K562 (cell line): ENCODE measurements around the gene ENO3. TPM values are rescaled to one million over a fixed set of nuclear protein-coding genes. Genes with fewer than 3 reads are reported as not detected.

Source experiments
- CBX1 ChIP-seq: sonication (generic); IDR thresholded peaks from 2 replicates; pipeline ENCODE4 v1.6.1; 2016; ENCODE audit warnings: antibody characterized with exemption, low read depth, mild to moderate bottlenecking
- FOXJ3 ChIP-seq: sonication (generic); formaldehyde crosslinking; IDR thresholded peaks from 2 replicates; pipeline ENCODE4 v1.4.0; 2020; ENCODE audit warnings: mild to moderate bottlenecking, missing genetic modification reagents
- MAZ ChIP-seq, 2 experiments: fragments of 450-650 bp in 1 of 2; sonication (generic) in 1 of 2; formaldehyde crosslinking; IDR thresholded peaks in 1 of 2; conservative IDR thresholded peaks in 1 of 2; 2 replicates each; pipeline versions ENCODE4 v1.4.0 to v1.5.0; 2020; ENCODE audit warnings: mild to moderate bottlenecking in 1 of 2, missing genetic modification reagents in 1 of 2
- NFIC ChIP-seq: fragments of 450-650 bp; IDR thresholded peaks from 2 replicates; pipeline ENCODE4 v1.6.1; 2017; ENCODE audit warnings: mild to moderate bottlenecking, inconsistent platforms
- NRF1 ChIP-seq, 2 experiments: fragments of 450-650 bp; IDR thresholded peaks in 1 of 2; conservative IDR thresholded peaks in 1 of 2; 2 replicates each; pipeline ENCODE4 v1.6.1; 2014; ENCODE audit warnings: mild to moderate bottlenecking in 2 of 2
- POLR2AphosphoS2 ChIP-seq: IDR thresholded peaks from 2 replicates; pipeline ENCODE4 v1.6.1; 2012; ENCODE audit warnings: low read length, improper control_type of control experiment
- RAD51 ChIP-seq: fragments of 450-650 bp; IDR thresholded peaks from 2 replicates; pipeline ENCODE4 v1.7.1; 2016; ENCODE audit warnings: low read depth, mild to moderate bottlenecking, borderline replicate concordance
- SRSF1 ChIP-seq: fragments of 200-400 bp; formaldehyde crosslinking; IDR thresholded peaks from 2 replicates; pipeline ENCODE4 v1.6.1; 2017; ENCODE audit warnings: mild to moderate bottlenecking, low read depth, low read length, moderate library complexity
- THRAP3 ChIP-seq: fragments of 450-650 bp; IDR thresholded peaks from 2 replicates; pipeline ENCODE4 v1.6.1; 2016; ENCODE audit warnings: mild to moderate bottlenecking, inconsistent platforms, borderline replicate concordance
- ZBTB2 ChIP-seq: fragments of 450-650 bp; IDR thresholded peaks from 2 replicates; pipeline ENCODE4 v1.6.1; 2016; ENCODE audit warnings: antibody characterized with exemption
- ZNF124 ChIP-seq: sonication (generic); formaldehyde crosslinking; IDR thresholded peaks from 2 replicates; pipeline ENCODE4 v1.8.1; 2022; ENCODE audit warnings: missing genetic modification reagents
- ZNF174 ChIP-seq: fragments of 250-450 bp; sonication (Bioruptor Pico); IDR thresholded peaks from 2 replicates; pipeline ENCODE4 v1.4.0; 2020; ENCODE audit warnings: mild to moderate bottlenecking
- ZNF277 ChIP-seq: fragments of 250-450 bp; sonication (Bioruptor Pico); IDR thresholded peaks from 2 replicates; pipeline ENCODE4 v1.8.0; 2022; ENCODE audit warnings: inconsistent platforms, mild to moderate bottlenecking, moderate library complexity, borderline replicate concordance
- polyA plus RNA-seq, 8 experiments: library from polyadenylated mRNA; depleted of rRNA in 4 of 8; stranded (reverse) in 5 of 8; unstranded in 3 of 8; fragments of >200 nt; fragmentation: Nextera tagmentation in 2 of 8; fragmentation: Illumina TruSeq in 1 of 8; extraction: Ambion mirVana in 2 of 8; extraction: Trizol in 1 of 8; gene quantifications; 2 replicates each; pipeline versions ENCODE4 v1.2.1 to v1.2.3, GENCODE V29; 2011 to 2014; ENCODE audit warnings: inconsistent platforms in 1 of 8, missing spikeins in 1 of 8
- total RNA-seq, 7 experiments: library from RNA; depleted of rRNA in 6 of 7; stranded (reverse); fragments of >200 nt in 6 of 7; fragmentation: Illumina TruSeq in 2 of 7; extraction: Trizol in 2 of 7; gene quantifications; 2 replicates each; pipeline versions ENCODE4 v1.2.1 to v1.2.3, GENCODE V29; 2011 to 2021; ENCODE audit warnings: low replicate concordance in 1 of 7

ENO3 gene
- total and polyA plus RNA-seq, 9 of the 15 experiments (the other 6 are each of a cell fraction or from before 2014, with no cell fraction given), result 5.7 to 17.2 (median 9.9) TPM

GRCh38 chr17:4950746-4951204, at the start of gene ENO3 (continued):
- no peak for TF ChIP-seq ZBTB2
- no peak for TF ChIP-seq POLR2AphosphoS2
- peak; percentile 44 to 61 for TF ChIP-seq NRF1 (conservative IDR thresholded peaks at IDR 0.05 in 1 of 2, IDR thresholded peaks at IDR 0.05 in 1 of 2)
- no peak for TF ChIP-seq THRAP3
- TF ChIP-seq ZNF174 (CRISPR knock-in tag), result no peak
- TF ChIP-seq CBX1, result no peak
- TF ChIP-seq ZNF277, result no peak
- peak; percentile 73 for TF ChIP-seq NFIC
- TF ChIP-seq RAD51, result no peak
- no peak for TF ChIP-seq SRSF1
- no peak for TF ChIP-seq FOXJ3 (CRISPR knock-in tag)
- TF ChIP-seq MAZ (CRISPR knock-in tag; conservative IDR thresholded peaks at IDR 0.05 in 1 of 2, IDR thresholded peaks at IDR 0.05 in 1 of 2), result peak in 1 of 2 experiments; percentile 1; a peak in 1 of 4 replicates
- TF ChIP-seq ZNF124 (CRISPR knock-in tag), result no peak
